ENCODE results near the gene BAZ2B. TPM values are rescaled to one million over a fixed set of nuclear protein-coding genes. Genes with fewer than 3 reads are reported as not detected.

Gene BAZ2B
- total and polyA plus RNA-seq, 4 experiments from 2014 or later: 4.3 to 35.6 (median 25.9) TPM

GRCh38 chr2:159513745-159514144 is 102.6 kb downstream of the BAZ2B start:
- Mint-ChIP-seq H3K4me3 (peak overlapping the region in 5 of 8 donors; percentile 3 to 68 (median 37)), H3K36me3 (peaks cover 0 to 4% of the 10 kb centered on the region in 2 donors), H3K4me1 (peaks cover 15 to 40% (median 27%) of the 10 kb centered on the region in 4 donors), H3K9me3 (no peaks in the 10 kb centered on the region), H3K27ac (peak overlapping the region in 2 of 7 donors; percentile 3 to 5), H3K27me3 (no peaks in the 10 kb centered on the region)
- POLR2A ChIA-PET (ENCODE audit: partially characterized antibody): interaction anchor here (1.4 kb wide), 1 partner anchor 199 kb away, joined by 6 read pairs; the partner anchor contains the start of gene MARCHF7
- no peak overlapping the region for H3K4me3 ChIP-seq (ENCODE audit: low read length in 2 of 2)
- intact Hi-C loops (cut with micrococcal nuclease): loop anchor here (10.0 kb wide), 1 partner anchor 291 kb away; no protein-coding TSS in a partner anchor
- H3K27me3 ChIP-seq (ENCODE audit: insufficient read depth, low read length): no peaks in the 10 kb centered on the region
- no peak overlapping the region for H3K27ac ChIP-seq (ENCODE audit: low read depth, low read length)
- no peaks in the 10 kb centered on the region for H3K36me3 ChIP-seq (ENCODE audit: insufficient read depth, low read length)
- CTCF ChIA-PET (ENCODE audit: partially characterized antibody): no interaction called here
- peaks cover 33% of the 10 kb centered on the region for H3K4me1 ChIP-seq (ENCODE audit: insufficient read depth, low read length)
- H3K9me3 ChIP-seq (ENCODE audit: control insufficient read depth in 1 of 2, low read length in 2 of 2): no peaks in the 10 kb centered on the region
- DNase-seq: no peak

GRCh38 chr2:159508140-159508539 is 108.2 kb downstream of the BAZ2B start:
- ChIA-PET POLR2A (ENCODE audit: partially characterized antibody) (no interaction called here), CTCF (ENCODE audit: partially characterized antibody) (no interaction called here)
- peaks cover 1 to 2% of the 10 kb centered on the region in 2 donors for H3K36me3 Mint-ChIP-seq
- Histone ChIP-seq H3K4me3 (ENCODE audit: low read length in 2 of 2) (no peak overlapping the region), H3K9me3 (ENCODE audit: control insufficient read depth in 1 of 2, low read length in 2 of 2) (no peaks in the 10 kb centered on the region), H3K4me1 (ENCODE audit: insufficient read depth, low read length) (peaks cover 9% of the 10 kb centered on the region), H3K27ac (ENCODE audit: low read depth, low read length) (no peak overlapping the region), H3K27me3 (ENCODE audit: insufficient read depth, low read length) (no peaks in the 10 kb centered on the region), H3K36me3 (ENCODE audit: insufficient read depth, low read length) (no peaks in the 10 kb centered on the region)
- H3K27me3 Mint-ChIP-seq: no peaks in the 10 kb centered on the region
- H3K27ac Mint-ChIP-seq: no peak overlapping the region
- no peak for DNase-seq
- H3K4me3 Mint-ChIP-seq: no peak overlapping the region
- intact Hi-C loops (cut with micrococcal nuclease): no loop called here
- peaks cover 14 to 40% (median 25%) of the 10 kb centered on the region in 4 donors for H3K4me1 Mint-ChIP-seq
- H3K9me3 Mint-ChIP-seq: peaks cover 0 to 2% (median 0%) of the 10 kb centered on the region in 8 donors

GRCh38 chr2:159506764-159507440 is 109.4 kb downstream of the BAZ2B start:
- Histone ChIP-seq H3K36me3 (ENCODE audit: insufficient read depth, low read length) (no peaks in the 10 kb centered on the region), H3K4me1 (ENCODE audit: insufficient read depth, low read length) (peaks cover 9% of the 10 kb centered on the region), H3K27me3 (ENCODE audit: insufficient read depth, low read length) (no peaks in the 10 kb centered on the region), H3K9me3 (ENCODE audit: control insufficient read depth in 1 of 2, low read length in 2 of 2) (no peaks in the 10 kb centered on the region), H3K27ac (ENCODE audit: low read depth, low read length) (no peak overlapping the region), H3K4me3 (ENCODE audit: low read length in 2 of 2) (no peak overlapping the region)
- Mint-ChIP-seq H3K36me3 (peaks cover 7 to 8% of the 10 kb centered on the region in 2 donors), H3K27me3 (no peaks in the 10 kb centered on the region), H3K4me1 (peaks cover 12 to 36% (median 21%) of the 10 kb centered on the region in 4 donors), H3K27ac (peak overlapping the region in 1 of 7 donors; percentile 39), H3K4me3 (no peak overlapping the region), H3K9me3 (peaks cover 0 to 9% (median 2%) of the 10 kb centered on the region in 8 donors)
- ChIA-PET POLR2A (ENCODE audit: partially characterized antibody) (no interaction called here), CTCF (ENCODE audit: partially characterized antibody) (no interaction called here)
- intact Hi-C loops (cut with micrococcal nuclease): no loop called here
- DNase-seq: no peak

- Mint-ChIP-seq H3K9me3 (peaks cover 0 to 11% (median 5%) of the 10 kb centered on the region in 8 donors), H3K36me3 (peaks cover 10% of the 10 kb centered on the region in 2 donors), H3K4me1 (peaks cover 12 to 36% (median 21%) of the 10 kb centered on the region in 4 donors), H3K27me3 (no peaks in the 10 kb centered on the region), H3K4me3 (no peak overlapping the region), H3K27ac (no peak overlapping the region)
- Histone ChIP-seq H3K4me3 (ENCODE audit: low read length in 2 of 2) (no peak overlapping the region), H3K27ac (ENCODE audit: low read depth, low read length) (no peak overlapping the region), H3K9me3 (ENCODE audit: control insufficient read depth in 1 of 2, low read length in 2 of 2) (no peaks in the 10 kb centered on the region), H3K27me3 (ENCODE audit: insufficient read depth, low read length) (no peaks in the 10 kb centered on the region), H3K36me3 (ENCODE audit: insufficient read depth, low read length) (no peaks in the 10 kb centered on the region), H3K4me1 (ENCODE audit: insufficient read depth, low read length) (peaks cover 9% of the 10 kb centered on the region)
- ChIA-PET CTCF (ENCODE audit: partially characterized antibody) (no interaction called here), POLR2A (ENCODE audit: partially characterized antibody) (interaction anchor here (2.0 kb wide), 1 partner anchor 10 kb away, joined by 6 read pairs; no protein-coding TSS in a partner anchor)
- no peak for DNase-seq
- intact Hi-C loops (cut with micrococcal nuclease): no loop called here
Measured at GRCh38 chr2:159506202-159506601, 110.1 kb downstream of the BAZ2B start.

GRCh38 chr2:159505196-159505595 is 111.2 kb downstream of the BAZ2B start:
- Histone ChIP-seq H3K27ac (ENCODE audit: low read depth, low read length) (no peak overlapping the region), H3K4me1 (ENCODE audit: insufficient read depth, low read length) (peaks cover 9% of the 10 kb centered on the region), H3K9me3 (ENCODE audit: control insufficient read depth in 1 of 2, low read length in 2 of 2) (no peaks in the 10 kb centered on the region), H3K36me3 (ENCODE audit: insufficient read depth, low read length) (no peaks in the 10 kb centered on the region), H3K4me3 (ENCODE audit: low read length in 2 of 2) (no peak overlapping the region), H3K27me3 (ENCODE audit: insufficient read depth, low read length) (no peaks in the 10 kb centered on the region)
- Mint-ChIP-seq H3K9me3 (peaks cover 0 to 12% (median 5%) of the 10 kb centered on the region in 8 donors), H3K27me3 (no peaks in the 10 kb centered on the region), H3K4me1 (peaks cover 12 to 36% (median 21%) of the 10 kb centered on the region in 4 donors), H3K27ac (no peak overlapping the region), H3K36me3 (peaks cover 10 to 16% of the 10 kb centered on the region in 2 donors), H3K4me3 (no peak overlapping the region)
- DNase-seq: no peak
- ChIA-PET CTCF (ENCODE audit: partially characterized antibody) (interaction anchor here (0.8 kb wide), 1 partner anchor 10 kb away, joined by 3 read pairs; no protein-coding TSS in a partner anchor), POLR2A (ENCODE audit: partially characterized antibody) (interaction anchor here (2.0 kb wide), 1 partner anchor 11 kb away, joined by 6 read pairs; no protein-coding TSS in a partner anchor)
- intact Hi-C loops (cut with micrococcal nuclease): no loop called here

- Histone ChIP-seq H3K27me3 (ENCODE audit: insufficient read depth, low read length) (no peaks in the 10 kb centered on the region), H3K36me3 (ENCODE audit: insufficient read depth, low read length) (no peaks in the 10 kb centered on the region), H3K4me3 (ENCODE audit: low read length in 2 of 2) (no peak overlapping the region), H3K9me3 (ENCODE audit: control insufficient read depth in 1 of 2, low read length in 2 of 2) (no peaks in the 10 kb centered on the region), H3K27ac (ENCODE audit: low read depth, low read length) (no peak overlapping the region), H3K4me1 (ENCODE audit: insufficient read depth, low read length) (peaks cover 16% of the 10 kb centered on the region)
- H3K4me1 Mint-ChIP-seq: peaks cover 13 to 24% (median 20%) of the 10 kb centered on the region in 4 donors
- H3K27me3 Mint-ChIP-seq: no peaks in the 10 kb centered on the region
- H3K9me3 Mint-ChIP-seq: peaks cover 0 to 21% (median 8%) of the 10 kb centered on the region in 8 donors
- ChIA-PET POLR2A (ENCODE audit: partially characterized antibody) (no interaction called here), CTCF (ENCODE audit: partially characterized antibody) (interaction anchor here (0.6 kb wide), 1 partner anchor 1712 kb away, joined by 3 read pairs; no protein-coding TSS in a partner anchor)
- DNase-seq: no peak
- H3K27ac Mint-ChIP-seq: no peak overlapping the region
- H3K36me3 Mint-ChIP-seq: peaks cover 15 to 24% of the 10 kb centered on the region in 2 donors
- H3K4me3 Mint-ChIP-seq: no peak overlapping the region
- intact Hi-C loops (cut with micrococcal nuclease): no loop called here
Measured at GRCh38 chr2:159501743-159502142, 114.6 kb downstream of the BAZ2B start.

- H3K9me3 Mint-ChIP-seq: peaks cover 0 to 16% (median 9%) of the 10 kb centered on the region in 8 donors
- Histone ChIP-seq H3K27me3 (ENCODE audit: insufficient read depth, low read length) (no peaks in the 10 kb centered on the region), H3K9me3 (ENCODE audit: control insufficient read depth in 1 of 2, low read length in 2 of 2) (no peaks in the 10 kb centered on the region), H3K36me3 (ENCODE audit: insufficient read depth, low read length) (no peaks in the 10 kb centered on the region), H3K4me1 (ENCODE audit: insufficient read depth, low read length) (peaks cover 15% of the 10 kb centered on the region), H3K4me3 (ENCODE audit: low read length in 2 of 2) (no peak overlapping the region), H3K27ac (ENCODE audit: low read depth, low read length) (no peak overlapping the region)
- intact Hi-C loops (cut with micrococcal nuclease): no loop called here
- H3K36me3 Mint-ChIP-seq: peaks cover 13 to 23% of the 10 kb centered on the region in 2 donors
- H3K4me1 Mint-ChIP-seq: peaks cover 10 to 18% (median 14%) of the 10 kb centered on the region in 4 donors
- no peaks in the 10 kb centered on the region for H3K27me3 Mint-ChIP-seq
- ChIA-PET CTCF (ENCODE audit: partially characterized antibody) (interaction anchor here (1.1 kb wide), 1 partner anchor 18 kb away, joined by 5 read pairs; no protein-coding TSS in a partner anchor), POLR2A (ENCODE audit: partially characterized antibody) (interaction anchor here (0.8 kb wide), 1 partner anchor 214 kb away, joined by 4 read pairs; no protein-coding TSS in a partner anchor)
- peak overlapping the region in 4 of 7 donors; percentile 26 to 82 (median 48) for H3K27ac Mint-ChIP-seq
- DNase-seq: no peak
- no peak overlapping the region for H3K4me3 Mint-ChIP-seq
Measured at GRCh38 chr2:159497847-159498246, 118.5 kb downstream of the BAZ2B start.
